ENCODE data around the gene RELN.

Gene RELN

GRCh38 chr7:103989785-103990767 is 618 bp upstream of the RELN start:
- peak; percentile 91 for DNase-seq

- DNase-seq = peak; percentile 75
Observed at GRCh38 chr7:103988468-103989199, 824 bp downstream of the RELN start.

GRCh38 chr7:103987451-103987850 is 2.0 kb downstream of the RELN start:
- DNase-seq = peak; percentile 62

GRCh38 chr7:103985565-103986126 is 3.8 kb downstream of the RELN start:
- DNase-seq = no peak

GRCh38 chr7:103984050-103984449 is 5.4 kb downstream of the RELN start:
- no peak for DNase-seq

- no peak for DNase-seq
Observed at GRCh38 chr7:103983201-103983977, 6.1 kb downstream of the RELN start.

- no peak for DNase-seq
Observed at GRCh38 chr7:103981003-103981423, 8.4 kb downstream of the RELN start.

GRCh38 chr7:103972779-103973434 is 16.6 kb downstream of the RELN start:
- DNase-seq = no peak

- no peak for DNase-seq
Observed at GRCh38 chr7:103967401-103967800, 22.1 kb downstream of the RELN start.

GRCh38 chr7:103966593-103967277 is 22.7 kb downstream of the RELN start:
- no peak for DNase-seq

- no peak for DNase-seq
Observed at GRCh38 chr7:103964269-103964668, 25.2 kb downstream of the RELN start.

GRCh38 chr7:103962070-103962469 is 27.4 kb downstream of the RELN start:
- no peak for DNase-seq

- DNase-seq = no peak
Observed at GRCh38 chr7:103958284-103958818, 31.1 kb downstream of the RELN start.

- DNase-seq = no peak
Observed at GRCh38 chr7:103955985-103956384, 33.5 kb downstream of the RELN start.

GRCh38 chr7:103952408-103952807 is 37.0 kb downstream of the RELN start:
- DNase-seq = no peak

- no peak for DNase-seq
Observed at GRCh38 chr7:103951311-103951710, 38.1 kb downstream of the RELN start.

- DNase-seq = no peak
Observed at GRCh38 chr7:103949374-103949773, 40.1 kb downstream of the RELN start.

- DNase-seq = no peak
Observed at GRCh38 chr7:103947026-103947655, 42.3 kb downstream of the RELN start.

- no peak for DNase-seq
Observed at GRCh38 chr7:103944230-103944900, 45.1 kb downstream of the RELN start.

GRCh38 chr7:103941976-103942375 is 47.5 kb downstream of the RELN start:
- no peak for DNase-seq
